Fibroblast of lung (primary cell): ENCODE data around the gene IER3IP1. TPM values are rescaled to one million over a fixed set of nuclear protein-coding genes. Genes with fewer than 3 reads are reported as not detected.

ENCODE experiments used
- DNase-seq, 2 donors: peaks; one replicate each; pipeline versions ENCODE4 v3.0.0 to v3.0.0-alpha.2; 2010; ENCODE audit warnings: low read depth in 2 of 2
- H2AFZ ChIP-seq: 2 replicates; pipeline ENCODE4 v1.5.1; 2012; ENCODE audit warnings: low read length, control low read depth, inconsistent platforms
- H3K27ac ChIP-seq: 2 replicates; pipeline ENCODE4 v1.5.1; 2011; ENCODE audit warnings: low read length, control low read depth; ENCODE audit not compliant: insufficient read depth
- H3K27me3 ChIP-seq: 2 replicates; pipeline ENCODE4 v1.5.1; 2011; ENCODE audit warnings: mild to moderate bottlenecking, low read length; ENCODE audit not compliant: control insufficient read depth, insufficient read depth
- H3K36me3 ChIP-seq: 2 replicates; pipeline ENCODE4 v1.5.1; 2011; ENCODE audit warnings: low read length; ENCODE audit not compliant: control insufficient read depth, insufficient read depth
- H3K4me1 ChIP-seq: 2 replicates; pipeline ENCODE4 v1.5.1; 2011; ENCODE audit warnings: low read length; ENCODE audit not compliant: control insufficient read depth, insufficient read depth; ENCODE audit errors: extremely low read depth
- H3K4me2 ChIP-seq: 2 replicates; pipeline ENCODE4 v1.5.1; 2011; ENCODE audit warnings: low read length, control low read depth; ENCODE audit not compliant: insufficient read depth; ENCODE audit errors: extremely low read depth
- H3K4me3 ChIP-seq, 4 experiments: fragments of 200-600 bp in 1 of 4; sonication (generic) in 1 of 4; replicated peaks in 1 of 4; 2 replicates each; pipeline ENCODE4 v1.5.1; 2011 to 2016; ENCODE audit warnings: low read length in 4 of 4, low read depth in 3 of 4, mild to moderate bottlenecking in 3 of 4, control low read depth in 2 of 4, inconsistent platforms in 1 of 4, mixed read lengths in 1 of 4; ENCODE audit not compliant: insufficient read depth in 1 of 4; ENCODE audit errors: control extremely low read depth in 1 of 4
- H3K79me2 ChIP-seq: 2 replicates; pipeline ENCODE4 v1.5.1; 2012; ENCODE audit warnings: mild to moderate bottlenecking, low read length, inconsistent platforms; ENCODE audit not compliant: control insufficient read depth, insufficient read depth
- H3K9ac ChIP-seq: 2 replicates; pipeline ENCODE4 v1.5.1; 2011; ENCODE audit warnings: mild to moderate bottlenecking, low read length, control low read depth; ENCODE audit not compliant: insufficient read depth
- H3K9me3 ChIP-seq: 2 replicates; pipeline ENCODE4 v1.5.1; 2012; ENCODE audit warnings: low read depth, low read length; ENCODE audit not compliant: control insufficient read depth, insufficient read depth
- H4K20me1 ChIP-seq: 2 replicates; pipeline ENCODE4 v1.5.1; 2011; ENCODE audit warnings: low read length; ENCODE audit not compliant: control insufficient read depth, insufficient read depth; ENCODE audit errors: extremely low read depth
- EZH2 ChIP-seq: IDR thresholded peaks from 2 replicates; pipeline ENCODE4 v1.5.1; 2012; ENCODE audit warnings: low read length, control low read depth, mild to moderate bottlenecking; ENCODE audit errors: missing control alignments
- polyA plus RNA-seq, 2 donors: library from polyadenylated mRNA; depleted of rRNA in 1 of 2; stranded (reverse) in 1 of 2; unstranded in 1 of 2; fragments of >200 nt; gene quantifications; 2 replicates each; pipeline ENCODE4 v1.2.1, GENCODE V29; 2011 to 2012; ENCODE audit warnings: missing spikeins in 1 of 2
- total RNA-seq: library from RNA; depleted of rRNA; stranded (reverse); fragments of >200 nt; gene quantifications from 2 replicates; pipeline ENCODE4 v1.2.1, GENCODE V29; 2014
- TF ChIP-seq, protein P1 (sequence below), 2 donors: IDR thresholded peaks in 1 of 2; conservative IDR thresholded peaks in 1 of 2; 1 replicate in 1 of 2; 2 replicates in 1 of 2; pipeline ENCODE4 v1.5.1; 2011 to 2012; ENCODE audit warnings: low read length in 2 of 2, control low read depth in 1 of 2, inconsistent platforms in 1 of 2, low read depth in 1 of 2, mild to moderate bottlenecking in 1 of 2

Gene IER3IP1
- total and polyA plus RNA-seq, 2 donors (not counting 1 experiment from before 2014, with no cell fraction given) = 26.2 to 47.9 TPM

DNA sequence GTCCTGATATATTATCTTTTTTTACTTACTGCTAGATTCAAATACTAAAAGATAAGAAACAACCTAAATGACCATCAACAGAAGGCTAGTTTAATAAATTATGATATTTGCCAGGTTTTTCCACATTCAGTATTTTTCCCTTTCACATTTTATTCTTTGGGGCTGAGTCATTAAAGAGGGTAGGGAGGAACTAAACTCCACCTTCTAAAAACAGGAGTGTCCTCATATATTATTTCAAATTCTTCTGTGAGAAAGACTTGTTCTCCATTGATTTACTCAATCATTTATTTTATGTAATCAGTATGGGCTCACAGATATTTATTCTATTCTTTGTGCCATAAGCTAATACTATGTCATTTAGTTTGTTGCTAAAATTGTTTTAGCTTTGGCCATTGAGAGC lies 34.9 kb downstream of the IER3IP1 start:
- DNase-seq = no peak
- no peak for TF ChIP-seq EZH2
- TF ChIP-seq, protein P1, sequence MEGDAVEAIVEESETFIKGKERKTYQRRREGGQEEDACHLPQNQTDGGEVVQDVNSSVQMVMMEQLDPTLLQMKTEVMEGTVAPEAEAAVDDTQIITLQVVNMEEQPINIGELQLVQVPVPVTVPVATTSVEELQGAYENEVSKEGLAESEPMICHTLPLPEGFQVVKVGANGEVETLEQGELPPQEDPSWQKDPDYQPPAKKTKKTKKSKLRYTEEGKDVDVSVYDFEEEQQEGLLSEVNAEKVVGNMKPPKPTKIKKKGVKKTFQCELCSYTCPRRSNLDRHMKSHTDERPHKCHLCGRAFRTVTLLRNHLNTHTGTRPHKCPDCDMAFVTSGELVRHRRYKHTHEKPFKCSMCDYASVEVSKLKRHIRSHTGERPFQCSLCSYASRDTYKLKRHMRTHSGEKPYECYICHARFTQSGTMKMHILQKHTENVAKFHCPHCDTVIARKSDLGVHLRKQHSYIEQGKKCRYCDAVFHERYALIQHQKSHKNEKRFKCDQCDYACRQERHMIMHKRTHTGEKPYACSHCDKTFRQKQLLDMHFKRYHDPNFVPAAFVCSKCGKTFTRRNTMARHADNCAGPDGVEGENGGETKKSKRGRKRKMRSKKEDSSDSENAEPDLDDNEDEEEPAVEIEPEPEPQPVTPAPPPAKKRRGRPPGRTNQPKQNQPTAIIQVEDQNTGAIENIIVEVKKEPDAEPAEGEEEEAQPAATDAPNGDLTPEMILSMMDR (conservative IDR thresholded peaks at IDR 0.05 in 1 of 2, IDR thresholded peaks at IDR 0.05 in 1 of 2; ENCODE audit: low read depth in 1 of 2, low read length in 2 of 2) = no peak

DNA sequence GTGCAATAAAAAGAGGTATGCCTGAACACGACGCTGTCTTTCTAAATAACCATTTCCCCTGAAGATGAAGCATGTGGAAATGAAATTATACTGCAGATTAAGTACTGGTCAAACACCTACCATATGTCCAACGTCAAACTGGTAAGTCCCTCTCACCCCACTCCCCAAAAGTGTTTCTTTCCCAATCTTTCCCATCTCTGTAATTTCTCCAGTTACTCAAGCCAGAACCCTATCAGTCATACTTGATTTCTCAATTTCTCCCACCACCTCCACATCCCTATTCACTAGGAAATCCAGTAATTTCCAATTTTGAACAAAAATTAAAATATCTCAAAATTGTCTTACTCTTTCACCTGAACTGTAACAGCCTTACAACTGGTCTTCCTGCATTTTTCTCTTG lies 55.0 kb downstream of the IER3IP1 start:
- H3K4me2 ChIP-seq = no peak overlapping the region
- no peaks in the 10 kb centered on the region for H3K4me1 ChIP-seq
- H4K20me1 ChIP-seq = no peaks in the 10 kb centered on the region
- TF ChIP-seq, protein P1 (conservative IDR thresholded peaks at IDR 0.05 in 1 of 2, IDR thresholded peaks at IDR 0.05 in 1 of 2; ENCODE audit: low read depth in 1 of 2, low read length in 2 of 2) = no peak
- TF ChIP-seq EZH2 = no peak
- no peak overlapping the region for H2AFZ ChIP-seq
- no peak for DNase-seq
- H3K36me3 ChIP-seq = no peaks in the 10 kb centered on the region
- H3K79me2 ChIP-seq = no peaks in the 10 kb centered on the region
- no peak overlapping the region for H3K4me3 ChIP-seq
- H3K9ac ChIP-seq = no peak overlapping the region
- H3K27ac ChIP-seq = no peak overlapping the region
- no peaks in the 10 kb centered on the region for H3K27me3 ChIP-seq
- no peaks in the 10 kb centered on the region for H3K9me3 ChIP-seq

More for the DNA sequence above, 34.9 kb downstream of the IER3IP1 start:
- H3K27ac ChIP-seq = no peak overlapping the region
- peaks cover 34% of the 10 kb centered on the region for H3K79me2 ChIP-seq
- no peak overlapping the region for H2AFZ ChIP-seq
- no peaks in the 10 kb centered on the region for H3K9me3 ChIP-seq
- H3K36me3 ChIP-seq = no peaks in the 10 kb centered on the region
- H3K4me1 ChIP-seq = no peaks in the 10 kb centered on the region
- H4K20me1 ChIP-seq = no peaks in the 10 kb centered on the region
- H3K27me3 ChIP-seq = no peaks in the 10 kb centered on the region
- H3K9ac ChIP-seq = no peak overlapping the region
- no peak overlapping the region for H3K4me3 ChIP-seq
- no peak overlapping the region for H3K4me2 ChIP-seq

GRCh38 chr18:47120428-47120827 lies 55.7 kb downstream of the IER3IP1 start:
- H3K4me1 ChIP-seq = no peaks in the 10 kb centered on the region

More at GRCh38 chr18:47120428-47120827, 55.7 kb downstream of the IER3IP1 start:
- H3K9ac ChIP-seq = no peak overlapping the region
- no peaks in the 10 kb centered on the region for H3K79me2 ChIP-seq
- no peaks in the 10 kb centered on the region for H3K9me3 ChIP-seq
- H2AFZ ChIP-seq = no peak overlapping the region
- H3K4me3 ChIP-seq = no peak overlapping the region
- no peak overlapping the region for H3K27ac ChIP-seq
- DNase-seq = peak in 1 of 2 donors; percentile 38
- TF ChIP-seq, protein P1 (conservative IDR thresholded peaks at IDR 0.05 in 1 of 2, IDR thresholded peaks at IDR 0.05 in 1 of 2; ENCODE audit: low read depth in 1 of 2, low read length in 2 of 2) = no peak
- TF ChIP-seq EZH2 = no peak
- H4K20me1 ChIP-seq = no peaks in the 10 kb centered on the region
- H3K4me2 ChIP-seq = no peak overlapping the region
- H3K27me3 ChIP-seq = no peaks in the 10 kb centered on the region
- no peaks in the 10 kb centered on the region for H3K36me3 ChIP-seq
